Activated CD4-positive, alpha-beta T cell treated with anti-CD3 and anti-CD28 coated beads, Interleukin-10, Interleukin-2, amounts not matched to agents 100 ng/mL and 50 ng/mL, durations not matched to agents 16 hours and 8 hours (primary cell): ENCODE results near the gene MITF.

Experiments used
- DNase-seq: peaks from one replicate; pipeline ENCODE4 v3.0.0-alpha.2; 2020

The MITF gene, protein sequence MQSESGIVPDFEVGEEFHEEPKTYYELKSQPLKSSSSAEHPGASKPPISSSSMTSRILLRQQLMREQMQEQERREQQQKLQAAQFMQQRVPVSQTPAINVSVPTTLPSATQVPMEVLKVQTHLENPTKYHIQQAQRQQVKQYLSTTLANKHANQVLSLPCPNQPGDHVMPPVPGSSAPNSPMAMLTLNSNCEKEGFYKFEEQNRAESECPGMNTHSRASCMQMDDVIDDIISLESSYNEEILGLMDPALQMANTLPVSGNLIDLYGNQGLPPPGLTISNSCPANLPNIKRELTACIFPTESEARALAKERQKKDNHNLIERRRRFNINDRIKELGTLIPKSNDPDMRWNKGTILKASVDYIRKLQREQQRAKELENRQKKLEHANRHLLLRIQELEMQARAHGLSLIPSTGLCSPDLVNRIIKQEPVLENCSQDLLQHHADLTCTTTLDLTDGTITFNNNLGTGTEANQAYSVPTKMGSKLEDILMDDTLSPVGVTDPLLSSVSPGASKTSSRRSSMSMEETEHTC

GRCh38 chr3:69739204-69740102 is at the start of gene MITF:
Gene MITF (plus strand): TSS chr3:69739464. CDS start chr3:69739598, 134 bp downstream.
- peak; percentile 81 for DNase-seq

- DNase-seq = no peak
Observed at GRCh38 chr3:69691860-69692259, 47.4 kb upstream of the MITF start.

GRCh38 chr3:69692761-69693160 is 46.5 kb upstream of the MITF start:
- no peak for DNase-seq

GRCh38 chr3:69695443-69695842 is 43.8 kb upstream of the MITF start:
- DNase-seq = no peak

- DNase-seq = no peak
Observed at GRCh38 chr3:69695933-69696332, 43.3 kb upstream of the MITF start.

- DNase-seq = no peak
Observed at GRCh38 chr3:69696367-69696766, 42.9 kb upstream of the MITF start.

DNA sequence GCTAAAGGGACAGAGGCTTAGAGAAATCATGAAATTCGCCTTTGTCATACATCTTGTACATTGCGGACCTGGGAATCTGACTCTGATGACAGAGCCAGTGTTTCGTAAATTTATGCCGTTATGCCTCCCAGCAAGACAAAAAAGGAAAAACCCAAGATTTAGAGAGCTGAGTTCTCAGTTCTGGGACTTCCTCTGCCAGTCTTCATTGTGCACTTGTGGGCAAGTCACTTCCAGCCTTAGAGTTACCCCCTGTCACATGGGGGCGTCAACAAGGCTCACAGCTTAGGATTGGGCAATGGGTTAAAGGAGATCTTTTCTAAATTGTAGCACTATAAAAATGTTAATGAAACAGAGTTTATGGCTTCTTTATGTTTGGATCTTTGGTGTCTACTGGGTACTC is 41.9 kb upstream of the MITF start:
- no peak for DNase-seq

DNA sequence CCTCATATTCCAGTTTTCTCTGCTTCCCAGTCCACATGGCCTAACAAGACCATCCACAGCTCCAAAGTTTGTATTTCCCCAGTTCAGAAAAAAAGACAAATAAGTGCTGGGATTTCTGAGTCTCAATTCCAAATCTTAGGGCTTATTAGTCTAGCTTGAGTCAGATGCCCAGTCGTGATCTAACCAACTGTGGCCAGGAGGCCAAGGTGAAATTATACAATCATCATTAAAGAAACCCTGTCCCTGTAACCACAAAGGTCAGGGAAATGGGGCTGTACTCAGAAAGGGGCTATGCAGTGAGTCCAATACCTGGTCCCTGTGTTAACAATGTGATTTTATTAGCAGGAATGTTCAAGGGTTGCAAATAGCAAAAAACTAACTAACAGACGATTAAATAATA is 40.5 kb upstream of the MITF start:
- DNase-seq = no peak

DNA sequence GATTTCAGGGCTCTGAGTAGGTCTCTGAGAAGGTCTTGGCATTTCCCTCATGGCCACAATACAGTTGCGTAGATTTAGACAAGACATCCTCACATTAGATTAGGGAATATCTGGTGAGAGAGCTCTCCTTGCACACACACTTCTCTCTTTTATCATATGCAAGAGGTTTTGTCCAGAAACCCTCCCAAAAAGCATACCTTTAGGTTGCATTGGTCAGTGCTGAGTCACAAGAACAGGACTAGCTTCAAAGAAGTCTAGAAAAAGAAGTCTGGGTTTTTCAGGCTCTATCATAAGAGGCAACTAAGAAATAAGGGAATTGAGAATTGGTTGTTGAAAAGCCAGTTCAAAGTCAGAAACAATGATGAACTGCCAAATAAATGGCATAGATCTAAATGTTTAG is 40.1 kb upstream of the MITF start:
- DNase-seq = no peak

GRCh38 chr3:69700949-69701348 is 38.3 kb upstream of the MITF start:
- DNase-seq = no peak

DNA sequence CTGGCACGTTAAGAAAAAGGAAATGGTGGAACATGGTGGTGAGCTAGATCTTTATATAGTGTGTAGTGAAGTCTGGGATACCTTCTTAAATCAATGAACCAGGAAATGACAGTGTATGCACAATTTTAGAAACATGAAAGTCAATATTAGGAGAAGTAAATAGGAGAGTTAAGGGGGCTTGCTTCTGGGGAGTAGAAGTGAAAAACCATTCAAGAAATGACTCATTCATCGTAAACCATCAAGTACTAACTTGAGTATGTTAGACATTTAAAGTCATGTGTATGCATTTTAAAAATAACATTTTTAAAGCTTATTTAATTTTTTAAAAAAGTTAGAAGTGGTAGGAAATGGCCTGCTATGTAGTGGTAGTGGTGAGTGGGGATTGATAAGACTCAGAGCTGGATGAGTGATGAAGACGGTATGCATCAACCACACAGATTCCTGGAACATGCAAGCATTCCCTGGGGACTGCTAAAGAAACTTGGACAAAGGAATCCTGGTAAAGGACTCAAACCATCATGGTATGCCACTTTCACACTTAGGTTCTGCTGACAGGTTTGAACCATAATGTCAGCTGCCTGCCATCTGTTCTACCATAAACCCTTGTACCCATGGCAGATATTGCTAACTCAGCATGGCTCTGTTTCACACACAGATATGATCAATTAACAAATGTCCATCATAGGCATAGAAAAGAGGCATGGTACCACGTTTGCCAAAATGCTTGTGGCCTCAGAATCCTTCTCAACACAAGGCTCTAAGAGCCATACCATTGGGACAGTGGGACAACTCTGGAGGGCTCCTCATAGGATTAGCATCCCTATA is 28.9 kb upstream of the MITF start:
- DNase-seq = no peak

DNA sequence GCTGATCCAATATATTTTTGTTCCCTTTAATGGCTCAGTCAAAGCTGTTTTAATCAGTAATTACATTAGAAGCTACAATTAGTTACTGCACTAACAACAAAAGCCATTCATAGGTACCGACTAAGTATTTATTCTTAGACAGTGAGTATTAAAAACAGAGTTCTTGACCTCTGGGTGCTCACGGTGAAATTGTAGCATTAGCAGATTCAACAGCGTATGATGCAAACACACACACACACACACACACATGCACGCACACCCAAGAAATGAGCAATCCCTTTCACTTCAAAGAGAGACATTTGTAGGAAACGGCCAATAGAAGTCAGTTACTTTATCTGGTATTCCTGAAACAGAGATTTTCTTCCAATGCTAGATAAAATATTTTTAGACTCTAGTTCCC is 27.0 kb upstream of the MITF start:
- no peak for DNase-seq

- DNase-seq = no peak
Observed at GRCh38 chr3:69712933-69713332, 26.3 kb upstream of the MITF start.

- DNase-seq = no peak
Observed at GRCh38 chr3:69715204-69715603, 24.1 kb upstream of the MITF start.

- DNase-seq = no peak
Observed at GRCh38 chr3:69716119-69716518, 23.1 kb upstream of the MITF start.

DNA sequence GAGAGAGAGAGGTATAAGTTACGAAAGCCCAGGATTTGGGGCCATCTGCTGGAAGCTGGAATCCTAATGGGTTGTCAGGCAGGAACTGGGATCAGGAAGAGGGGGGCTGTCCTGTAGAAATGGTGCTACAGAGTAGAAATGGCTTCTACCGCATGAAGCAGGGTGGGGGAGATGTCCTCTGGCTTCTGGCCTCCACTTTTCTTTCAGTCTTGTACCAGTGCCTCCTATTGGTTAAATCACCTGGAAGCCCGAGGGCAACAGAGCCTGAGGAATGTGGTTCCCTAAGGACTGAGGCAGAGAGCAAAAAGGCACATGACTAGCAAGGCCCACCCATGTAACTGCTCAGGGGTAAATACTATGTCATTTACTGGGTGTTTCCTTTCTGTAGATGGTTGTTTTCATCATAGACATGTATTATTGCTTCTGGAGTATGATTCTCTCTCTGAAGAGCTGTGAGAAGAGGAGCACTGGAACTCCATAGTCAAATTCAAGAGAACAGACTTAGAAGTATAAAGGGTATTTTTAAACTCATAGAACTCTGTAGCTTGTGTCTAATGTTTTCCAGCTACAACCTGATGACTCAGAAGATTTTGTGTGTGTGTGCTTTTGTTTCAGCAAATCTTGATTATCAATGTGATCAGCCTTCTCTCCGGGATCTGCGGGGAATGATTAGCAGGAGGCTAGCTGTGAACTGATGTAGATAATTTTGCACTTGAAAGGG is 20.2 kb upstream of the MITF start:
- no peak for DNase-seq

DNA sequence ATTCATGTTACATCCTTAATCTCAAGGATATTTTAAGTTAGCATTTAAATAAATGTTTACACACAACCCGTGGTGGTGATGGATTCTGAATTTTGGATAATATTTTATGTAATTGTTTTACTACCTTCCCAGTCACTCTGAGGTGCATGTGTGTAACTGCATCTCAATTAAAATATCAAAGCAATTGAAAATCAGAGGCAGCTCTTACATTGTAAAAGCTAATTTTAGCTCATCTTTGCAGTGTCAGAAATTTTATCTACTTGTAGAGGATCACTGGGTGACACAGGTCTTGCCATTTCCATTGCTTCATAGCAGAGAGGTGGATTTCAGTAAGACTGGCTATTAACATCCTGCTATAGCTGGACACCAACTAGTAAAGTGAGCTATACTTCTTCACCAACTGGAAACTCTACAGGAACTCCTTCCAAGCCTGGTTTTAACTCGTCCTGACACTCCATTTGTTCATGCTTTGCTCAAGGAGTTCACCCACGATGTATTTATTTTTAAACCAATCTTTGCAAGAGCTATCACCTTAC is 19.6 kb upstream of the MITF start:
- DNase-seq = no peak

- DNase-seq = no peak
Observed at GRCh38 chr3:69720824-69721223, 18.4 kb upstream of the MITF start.

DNA sequence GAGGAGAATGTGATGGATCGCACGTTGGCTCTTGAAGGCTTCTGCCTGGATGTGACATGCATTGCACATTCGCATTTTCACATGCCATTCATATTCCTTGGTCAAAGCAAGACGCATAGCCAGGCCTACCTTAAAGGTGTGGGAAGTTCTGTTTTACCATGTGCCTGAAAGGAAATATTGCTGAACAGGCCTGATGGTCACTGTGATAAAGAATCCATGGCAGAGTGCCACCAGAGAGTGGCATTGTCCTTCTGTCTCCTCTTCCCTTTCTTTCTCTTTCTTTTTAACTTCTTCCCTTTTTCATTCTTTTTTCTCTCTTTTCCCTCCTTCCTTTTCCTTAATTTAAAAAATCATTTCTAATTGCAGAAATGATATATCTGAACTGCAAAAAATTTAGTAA is 15.9 kb upstream of the MITF start:
- no peak for DNase-seq

DNA sequence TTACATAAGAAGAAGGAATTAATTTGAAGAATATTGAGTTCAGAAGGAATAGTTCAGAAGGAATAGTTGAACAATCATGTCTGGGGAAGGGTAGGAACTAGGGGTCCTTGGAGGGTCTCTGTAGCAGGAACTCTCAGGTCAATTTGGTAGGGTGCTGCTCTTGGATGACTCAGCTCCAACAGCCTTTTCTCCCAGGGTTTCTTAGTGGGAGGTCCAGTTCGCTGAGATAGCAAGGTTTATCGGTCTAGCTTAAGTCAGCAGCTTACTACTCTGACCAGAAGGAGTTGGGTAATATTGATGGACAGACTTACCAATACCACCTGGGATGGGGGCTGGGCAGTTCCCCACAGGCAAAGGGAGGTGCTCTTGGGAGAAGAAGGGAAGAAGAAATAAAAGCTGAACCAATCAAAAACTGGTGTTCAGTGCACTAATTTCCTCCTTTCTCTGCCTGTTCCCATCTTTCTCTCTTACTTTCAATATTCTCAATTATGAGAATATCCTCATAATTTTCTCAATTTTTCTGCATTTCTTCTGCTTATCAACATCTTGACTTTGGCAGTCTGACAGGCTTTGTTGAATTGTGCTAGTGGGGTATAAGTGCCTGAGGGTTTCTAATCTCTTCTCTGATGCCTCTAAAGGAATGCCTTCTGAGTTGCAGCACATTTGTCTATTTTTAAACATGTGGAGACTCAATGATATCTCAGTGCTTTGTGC is 14.4 kb upstream of the MITF start:
- DNase-seq = no peak

- peak; percentile 8 for DNase-seq
Observed at GRCh38 chr3:69725994-69726571, 13.2 kb upstream of the MITF start.
